Gastrocnemius medialis (tissue), 4 donors: ENCODE results near the gene ODAPH.

Experiments
- POLR2A ChIP-seq, 2 donors: fragments of 450-650 bp; IDR thresholded peaks; one replicate each; pipeline ENCODE4 v1.6.1; 2017; ENCODE audit warnings: antibody characterized with exemption in 2 of 2, mild to moderate bottlenecking in 2 of 2, moderate library complexity in 2 of 2
- TF ChIP-seq, protein P1 (sequence below), 5 experiments: fragments of 450-650 bp in 3 of 5; fragments of 200-600 bp in 2 of 5; sonication (generic) in 2 of 5; IDR thresholded peaks in 4 of 5; conservative IDR thresholded peaks in 1 of 5; 1 replicate in 4 of 5; 2 replicates in 1 of 5; pipeline ENCODE4 v1.5.1; 2016 to 2019; ENCODE audit warnings: antibody characterized with exemption in 5 of 5, mild to moderate bottlenecking in 3 of 5, moderate library complexity in 3 of 5

DNA sequence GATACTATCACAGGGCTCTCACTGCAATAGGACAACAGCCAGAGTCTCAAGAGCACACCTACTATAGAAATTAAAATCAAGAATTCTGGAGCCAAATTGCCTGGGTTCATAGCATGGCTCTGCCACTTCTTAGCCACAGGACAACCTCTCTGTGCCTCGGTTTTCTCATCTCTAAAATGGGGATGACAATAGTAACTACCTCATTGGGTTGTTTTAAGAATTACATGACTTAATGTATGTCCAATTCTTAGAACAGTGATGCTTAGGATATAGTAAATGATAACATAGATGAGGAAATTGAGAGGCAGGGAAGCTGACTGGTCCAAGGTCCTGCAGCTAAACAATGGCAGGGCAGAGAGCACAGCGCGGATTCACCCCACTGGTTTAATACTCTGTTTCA lies 11.0 kb upstream of the ODAPH start:
- TF ChIP-seq, protein P1, sequence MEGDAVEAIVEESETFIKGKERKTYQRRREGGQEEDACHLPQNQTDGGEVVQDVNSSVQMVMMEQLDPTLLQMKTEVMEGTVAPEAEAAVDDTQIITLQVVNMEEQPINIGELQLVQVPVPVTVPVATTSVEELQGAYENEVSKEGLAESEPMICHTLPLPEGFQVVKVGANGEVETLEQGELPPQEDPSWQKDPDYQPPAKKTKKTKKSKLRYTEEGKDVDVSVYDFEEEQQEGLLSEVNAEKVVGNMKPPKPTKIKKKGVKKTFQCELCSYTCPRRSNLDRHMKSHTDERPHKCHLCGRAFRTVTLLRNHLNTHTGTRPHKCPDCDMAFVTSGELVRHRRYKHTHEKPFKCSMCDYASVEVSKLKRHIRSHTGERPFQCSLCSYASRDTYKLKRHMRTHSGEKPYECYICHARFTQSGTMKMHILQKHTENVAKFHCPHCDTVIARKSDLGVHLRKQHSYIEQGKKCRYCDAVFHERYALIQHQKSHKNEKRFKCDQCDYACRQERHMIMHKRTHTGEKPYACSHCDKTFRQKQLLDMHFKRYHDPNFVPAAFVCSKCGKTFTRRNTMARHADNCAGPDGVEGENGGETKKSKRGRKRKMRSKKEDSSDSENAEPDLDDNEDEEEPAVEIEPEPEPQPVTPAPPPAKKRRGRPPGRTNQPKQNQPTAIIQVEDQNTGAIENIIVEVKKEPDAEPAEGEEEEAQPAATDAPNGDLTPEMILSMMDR (IDR thresholded peaks at IDR 0.05 in 4 of 5, conservative IDR thresholded peaks at IDR 0.05 in 1 of 5): no peak
- no peak for TF ChIP-seq POLR2A (IDR thresholded peaks at IDR 0.05)
